HepG2 (cell line): Measurements from ENCODE around the gene PHF2. TPM values are rescaled to one million over a fixed set of nuclear protein-coding genes. Genes with fewer than 3 reads are reported as not detected.

ENCODE experiments used
- ATAC-seq: fragments of 200-7000 bp; cut with Tn5 transposase; 3 replicates; pipeline ENCODE4 v1.9.1; 2020; ENCODE audit warnings: mild to moderate bottlenecking, moderate library complexity
- BruUV-seq: library from RNA; stranded (reverse); fragments of 400-500 nt; replicated peaks from 2 replicates; lab custom pipeline; 2021; lab: Mats Ljungman, UMichigan
- CTCF ChIA-PET: fragments of 300-600 bp; formaldehyde crosslinking; extraction: SDS; loops from one replicate; lab custom pipeline; 2021; ENCODE audit warnings: low total read pairs, inconsistent platforms, low intra/inter-chr PET ratio; lab: Yijun Ruan, JAX
- POLR2A ChIA-PET: fragments of 350-600 bp; sonication (Branson Sonifier 250); formaldehyde crosslinking; loops from one replicate; lab custom pipeline; 2020; ENCODE audit warnings: antibody characterized with exemption, inconsistent platforms; lab: Yijun Ruan, JAX
- DNase-seq: peaks from one replicate; pipeline ENCODE4 v3.0.0-alpha.2; 2015; ENCODE audit warnings: low spot score
- FAIRE-seq: peaks from 3 replicates; lab custom pipeline; 2011; peaks lifted over from hg19 to GRCh38; lab: Jason Lieb, UNC
- H2AFZ ChIP-seq: one replicate; pipeline ENCODE4 v1.6.1; 2011; ENCODE audit warnings: low read length, inconsistent platforms
- H3K27ac ChIP-seq: fragments of 300-600 bp; 3 replicates; pipeline ENCODE4 v1.8.0; 2011; ENCODE audit warnings: mixed run types, mild to moderate bottlenecking, mixed read lengths, low read length, inconsistent platforms; ENCODE audit not compliant: insufficient read depth; ENCODE audit errors: extremely low read length
- H3K27me3 ChIP-seq, 2 experiments: fragments of 200-600 bp in 1 of 2; 2 replicates in 1 of 2; 3 replicates in 1 of 2; pipeline versions ENCODE4 v1.6.0 to v1.8.0; 2011; ENCODE audit warnings: low read length in 2 of 2, mild to moderate bottlenecking in 2 of 2, moderate library complexity in 2 of 2, inconsistent platforms in 1 of 2; ENCODE audit not compliant: insufficient read depth in 2 of 2, control insufficient read depth in 1 of 2
- H3K36me3 ChIP-seq, 2 experiments: fragments of 200-600 bp in 1 of 2; replicated peaks in 1 of 2; 2 replicates in 1 of 2; 3 replicates in 1 of 2; pipeline versions ENCODE4 v1.5.1 to v1.8.0; 2011; ENCODE audit warnings: low read length in 2 of 2, inconsistent platforms in 1 of 2; ENCODE audit not compliant: insufficient read depth in 2 of 2, control insufficient read depth in 1 of 2
- H3K4me1 ChIP-seq: 2 replicates; pipeline ENCODE4 v1.5.1; 2012; ENCODE audit warnings: low read length, inconsistent platforms; ENCODE audit not compliant: insufficient read depth
- H3K4me2 ChIP-seq: 2 replicates; pipeline ENCODE4 v1.6.0; 2011; ENCODE audit warnings: low read depth, low read length, inconsistent platforms
- H3K4me3 ChIP-seq, 3 experiments: fragments of 200-600 bp in 1 of 3; sonication (generic), shearing (Covaris generic) in 1 of 3; replicated peaks in 1 of 3; 2 replicates each; pipeline ENCODE4 v1.5.1; 2011 to 2016; ENCODE audit warnings: low read length in 3 of 3, inconsistent platforms in 2 of 3, low read depth in 2 of 3, mild to moderate bottlenecking in 2 of 3, control low read depth in 1 of 3, mixed read lengths in 1 of 3; ENCODE audit not compliant: insufficient read depth in 1 of 3
- H3K79me2 ChIP-seq: one replicate; pipeline ENCODE4 v1.6.1; 2011; ENCODE audit warnings: low read length, inconsistent platforms; ENCODE audit not compliant: insufficient read depth
- H3K9ac ChIP-seq: 2 replicates; pipeline ENCODE4 v1.6.0; 2011; ENCODE audit warnings: mild to moderate bottlenecking, low read depth, low read length, inconsistent platforms; ENCODE audit not compliant: insufficient read depth
- H3K9me3 ChIP-seq: 2 replicates; pipeline ENCODE4 v1.5.1; 2012; ENCODE audit warnings: mild to moderate bottlenecking, low read length
- H4K20me1 ChIP-seq: 2 replicates; pipeline ENCODE4 v1.6.0; 2011; ENCODE audit warnings: inconsistent platforms, mild to moderate bottlenecking, low read length, moderate library complexity; ENCODE audit not compliant: insufficient read depth
- HMG20A ChIP-seq: IDR thresholded peaks from 2 replicates; pipeline ENCODE4 v1.6.1; 2016; ENCODE audit warnings: borderline replicate concordance
- KLF6 ChIP-seq: IDR thresholded peaks from 2 replicates; pipeline ENCODE4 v1.8.0; 2016; ENCODE audit warnings: missing biosample characterization, missing genetic modification reagents
- PHB2 ChIP-seq: fragments of 450-650 bp; IDR thresholded peaks from 2 replicates; pipeline ENCODE4 v1.6.1; 2018; ENCODE audit not compliant: partially characterized antibody
- PHF21A ChIP-seq: sonication (generic); formaldehyde crosslinking; IDR thresholded peaks from 2 replicates; pipeline ENCODE4 v1.5.0; 2020; ENCODE audit warnings: mild to moderate bottlenecking, missing genetic modification reagents
- RFXANK ChIP-seq: IDR thresholded peaks from 2 replicates; pipeline ENCODE4 v1.6.1; 2016
- SKI ChIP-seq: fragments of 450-650 bp; IDR thresholded peaks from one replicate; pipeline ENCODE4 v1.6.1; 2018; ENCODE audit warnings: mild to moderate bottlenecking; ENCODE audit not compliant: partially characterized antibody
- ZEB1 ChIP-seq: IDR thresholded peaks from 2 replicates; pipeline ENCODE4 v1.6.1; 2012; ENCODE audit warnings: mild to moderate bottlenecking, low read depth, inconsistent platforms; ENCODE audit not compliant: insufficient replicate concordance
- ZNF775 ChIP-seq: sonication (generic); formaldehyde crosslinking; IDR thresholded peaks from 2 replicates; pipeline ENCODE4 v1.4.0; 2020; ENCODE audit warnings: missing genetic modification reagents, mild to moderate bottlenecking, moderate library complexity, borderline replicate concordance
- ZNF883 ChIP-seq: sonication (generic); formaldehyde crosslinking; IDR thresholded peaks from 2 replicates; pipeline ENCODE4 v1.5.1; 2020; ENCODE audit warnings: mild to moderate bottlenecking, missing genetic modification reagents; ENCODE audit errors: not compliant biosample characterization
- WGBS: methylation state at CpG from one replicate; pipeline ENCODE4 v1.1.6; 2017; ENCODE audit warnings: low lambda C conversion rate; 5-methylcytosine and 5-hydroxymethylcytosine counted together
- in situ Hi-C: cut with HindIII; loops from 2 replicates; pipeline ENCODE4 v1.10.0; 2017; ENCODE audit warnings: low pct_unique_long_range_greater_than_20kb; ENCODE audit not compliant: extremely low pct_ligation_motif_present
- intact Hi-C: fragments of 100-400 bp; cut with micrococcal nuclease; formaldehyde crosslinking; loops from one replicate; pipeline ENCODE4 v1.10.0; 2022; ENCODE audit not compliant: unreplicated experiment
- polyA plus RNA-seq, 8 experiments: library from polyadenylated mRNA; depleted of rRNA in 3 of 8; stranded (reverse) in 7 of 8; unstranded in 1 of 8; fragments of >200 nt; fragmentation: Illumina TruSeq in 4 of 8; extraction: Trizol in 4 of 8; gene quantifications; 2 replicates each; pipeline versions ENCODE4 v1.2.1 to v1.2.3, GENCODE V29; 2011 to 2016; ENCODE audit warnings: low read depth in 4 of 8, missing spikeins in 1 of 8, mixed read lengths in 1 of 8; ENCODE audit not compliant: insufficient read depth in 1 of 8
- total RNA-seq, 5 experiments: library from RNA; depleted of rRNA; stranded (reverse); fragments of >200 nt; fragmentation: Illumina TruSeq; extraction: Trizol; gene quantifications; 2 replicates each; pipeline ENCODE4 v1.2.3, GENCODE V29; 2016; ENCODE audit warnings: low read depth in 1 of 5
- TF ChIP-seq, protein P1 (sequence below): sonication (generic); formaldehyde crosslinking; IDR thresholded peaks from 2 replicates; pipeline ENCODE4 v1.4.0; 2020; ENCODE audit warnings: mild to moderate bottlenecking, missing genetic modification reagents
- TF ChIP-seq, protein P2 (sequence below): IDR thresholded peaks from 2 replicates; pipeline ENCODE4 v1.6.1; 2018; ENCODE audit warnings: missing genetic modification reagents
- TF ChIP-seq, protein P3 (sequence below): IDR thresholded peaks from 2 replicates; pipeline ENCODE4 v1.6.1; 2012; ENCODE audit warnings: inconsistent platforms

Gene PHF2
- total and polyA plus RNA-seq, 2 of the 13 experiments (the other 11 are each of a cell fraction or from before 2014, with no cell fraction given): 6.6 to 9.1 TPM

DNA sequence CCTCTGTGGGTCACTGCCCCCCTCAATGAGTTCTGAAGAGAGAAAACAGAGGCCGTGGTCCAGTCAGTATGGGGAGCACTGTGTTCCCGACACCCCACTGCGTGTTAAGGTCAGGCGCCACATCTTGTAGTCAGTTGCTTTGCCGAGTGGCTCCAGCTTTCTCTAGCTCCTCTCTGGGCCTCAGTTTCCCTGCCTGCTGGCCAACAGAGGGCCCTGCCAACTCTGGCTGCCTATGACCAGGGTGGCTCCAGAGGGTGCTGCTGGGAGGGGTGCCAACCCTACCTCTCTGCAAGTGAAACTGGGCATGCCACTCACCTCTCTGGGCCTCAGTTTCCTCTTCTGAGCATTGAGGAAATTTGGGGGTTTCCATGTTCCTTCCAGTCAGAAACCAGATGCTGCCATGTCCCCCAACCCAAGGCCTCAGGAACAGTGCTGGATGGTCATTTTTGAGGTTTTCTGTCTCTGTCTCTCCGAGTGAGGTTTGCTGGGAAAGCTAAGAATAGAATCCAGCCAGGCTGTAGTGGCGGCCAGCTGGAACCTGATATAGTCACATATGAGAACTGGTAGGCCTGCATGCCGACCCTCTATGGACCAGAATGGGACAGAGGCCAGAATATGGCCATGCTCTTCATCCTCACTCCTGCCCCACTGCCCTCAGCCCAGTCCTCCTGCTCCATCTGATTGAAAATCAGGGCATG is 132.1 kb downstream of the PHF2 start:
- in situ Hi-C loops (no loop called here), intact Hi-C loops (no loop called here)
- DNase-seq: no peak
- Histone ChIP-seq H3K4me3 (no peak overlapping the region), H3K9ac (no peak overlapping the region), H3K9me3 (no peaks in the 10 kb centered on the region), H3K79me2 (no peaks in the 10 kb centered on the region), H3K27me3 (peaks cover 0 to 9% of the 10 kb centered on the region in 2 experiments; a peak in 1 of 5 replicates), H4K20me1 (no peaks in the 10 kb centered on the region), H3K4me2 (no peak overlapping the region), H3K4me1 (no peaks in the 10 kb centered on the region), H3K36me3 (no peaks in the 10 kb centered on the region), H3K27ac (no peak overlapping the region), H2AFZ (no peak overlapping the region)
- no TSS peak for BruUV-seq
- WGBS: no CpG with 5 or more reads among the region's 8 CpGs
- POLR2A ChIA-PET: no interaction called here
- no peak for FAIRE-seq
- TF ChIP-seq ZNF775 (CRISPR knock-in tag): no peak
- TF ChIP-seq RFXANK: no peak
- TF ChIP-seq PHF21A: no peak
- no peak for TF ChIP-seq ZNF883 (CRISPR knock-in tag)
- TF ChIP-seq, protein P1, sequence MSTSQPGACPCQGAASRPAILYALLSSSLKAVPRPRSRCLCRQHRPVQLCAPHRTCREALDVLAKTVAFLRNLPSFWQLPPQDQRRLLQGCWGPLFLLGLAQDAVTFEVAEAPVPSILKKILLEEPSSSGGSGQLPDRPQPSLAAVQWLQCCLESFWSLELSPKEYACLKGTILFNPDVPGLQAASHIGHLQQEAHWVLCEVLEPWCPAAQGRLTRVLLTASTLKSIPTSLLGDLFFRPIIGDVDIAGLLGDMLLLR: no peak
- TF ChIP-seq SKI: no peak
- TF ChIP-seq, protein P2, sequence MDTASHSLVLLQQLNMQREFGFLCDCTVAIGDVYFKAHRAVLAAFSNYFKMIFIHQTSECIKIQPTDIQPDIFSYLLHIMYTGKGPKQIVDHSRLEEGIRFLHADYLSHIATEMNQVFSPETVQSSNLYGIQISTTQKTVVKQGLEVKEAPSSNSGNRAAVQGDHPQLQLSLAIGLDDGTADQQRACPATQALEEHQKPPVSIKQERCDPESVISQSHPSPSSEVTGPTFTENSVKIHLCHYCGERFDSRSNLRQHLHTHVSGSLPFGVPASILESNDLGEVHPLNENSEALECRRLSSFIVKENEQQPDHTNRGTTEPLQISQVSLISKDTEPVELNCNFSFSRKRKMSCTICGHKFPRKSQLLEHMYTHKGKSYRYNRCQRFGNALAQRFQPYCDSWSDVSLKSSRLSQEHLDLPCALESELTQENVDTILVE (CRISPR knock-in tag): no peak
- TF ChIP-seq HMG20A (CRISPR knock-in tag): no peak
- TF ChIP-seq, protein P3, sequence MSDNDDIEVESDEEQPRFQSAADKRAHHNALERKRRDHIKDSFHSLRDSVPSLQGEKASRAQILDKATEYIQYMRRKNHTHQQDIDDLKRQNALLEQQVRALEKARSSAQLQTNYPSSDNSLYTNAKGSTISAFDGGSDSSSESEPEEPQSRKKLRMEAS: no peak
- no peak for TF ChIP-seq ZEB1
- TF ChIP-seq PHB2: no peak
- no peak for TF ChIP-seq KLF6 (CRISPR knock-in tag)
- ATAC-seq: no peak
- CTCF ChIA-PET: no interaction called here
